Measurements from ENCODE around the gene RHBDL2.

The RHBDL2 gene

DNA sequence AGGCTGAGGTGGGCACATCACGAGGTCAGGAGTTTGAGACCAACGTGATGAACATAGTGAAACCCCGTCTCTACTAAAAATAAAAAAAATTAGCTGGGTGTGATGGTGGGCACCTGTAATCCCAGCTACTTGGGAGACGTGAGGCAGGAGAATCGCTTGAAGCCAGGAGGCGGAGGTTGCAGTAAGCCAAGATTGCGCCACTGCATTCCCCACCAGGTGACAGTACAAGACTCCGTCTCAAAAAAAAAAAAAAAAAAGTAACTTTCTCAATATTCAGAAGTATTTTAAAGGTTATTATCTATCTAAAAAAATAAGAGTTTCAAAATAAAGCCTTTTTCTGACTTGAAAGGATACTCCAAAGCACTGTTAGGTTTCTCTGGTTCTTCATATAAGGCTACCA lies 74.4 kb downstream of the RHBDL2 start:
- Histone ChIP-seq H3K27me3 (ENCODE audit: control insufficient read depth, low read length) (no peaks in the 10 kb centered on the region), H3K9me2 (replicated peaks; ENCODE audit: control insufficient read depth, low read length) (no peaks in the 10 kb centered on the region), H4K20me1 (ENCODE audit: control insufficient read depth, insufficient read depth, low read depth, low read length) (no peaks in the 10 kb centered on the region), H3K4me1 (ENCODE audit: control insufficient read depth, low read length) (peaks cover 19% of the 10 kb centered on the region), H3K36me3 (ENCODE audit: control insufficient read depth, low read length) (peaks cover 33% of the 10 kb centered on the region), H3K9me3 (ENCODE audit: control insufficient read depth, insufficient read depth, low read length) (no peaks in the 10 kb centered on the region), H3K27ac (ENCODE audit: low read depth, low read length) (no peak overlapping the region), H3K4me3 (ENCODE audit: low read length) (no peak overlapping the region), H3F3A (ENCODE audit: control insufficient read depth, insufficient read depth) (0 out of 2 replicates have a peak, but pooled peaks cover 4% of the 10 kb centered on the region), H3K79me2 (ENCODE audit: control insufficient read depth, low read length) (peaks cover 23% of the 10 kb centered on the region), H3K4me2 (ENCODE audit: low read length) (no peak overlapping the region)
- TF ChIP-seq, protein P1, sequence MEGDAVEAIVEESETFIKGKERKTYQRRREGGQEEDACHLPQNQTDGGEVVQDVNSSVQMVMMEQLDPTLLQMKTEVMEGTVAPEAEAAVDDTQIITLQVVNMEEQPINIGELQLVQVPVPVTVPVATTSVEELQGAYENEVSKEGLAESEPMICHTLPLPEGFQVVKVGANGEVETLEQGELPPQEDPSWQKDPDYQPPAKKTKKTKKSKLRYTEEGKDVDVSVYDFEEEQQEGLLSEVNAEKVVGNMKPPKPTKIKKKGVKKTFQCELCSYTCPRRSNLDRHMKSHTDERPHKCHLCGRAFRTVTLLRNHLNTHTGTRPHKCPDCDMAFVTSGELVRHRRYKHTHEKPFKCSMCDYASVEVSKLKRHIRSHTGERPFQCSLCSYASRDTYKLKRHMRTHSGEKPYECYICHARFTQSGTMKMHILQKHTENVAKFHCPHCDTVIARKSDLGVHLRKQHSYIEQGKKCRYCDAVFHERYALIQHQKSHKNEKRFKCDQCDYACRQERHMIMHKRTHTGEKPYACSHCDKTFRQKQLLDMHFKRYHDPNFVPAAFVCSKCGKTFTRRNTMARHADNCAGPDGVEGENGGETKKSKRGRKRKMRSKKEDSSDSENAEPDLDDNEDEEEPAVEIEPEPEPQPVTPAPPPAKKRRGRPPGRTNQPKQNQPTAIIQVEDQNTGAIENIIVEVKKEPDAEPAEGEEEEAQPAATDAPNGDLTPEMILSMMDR (IDR thresholded peaks at IDR 0.05; ENCODE audit: low read depth, low read length, poor library complexity, severe bottlenecking), result no peak
- TF ChIP-seq EZH2phosphoT487 (IDR thresholded peaks at IDR 0.05; ENCODE audit: borderline replicate concordance, low read length), result no peak

DNA sequence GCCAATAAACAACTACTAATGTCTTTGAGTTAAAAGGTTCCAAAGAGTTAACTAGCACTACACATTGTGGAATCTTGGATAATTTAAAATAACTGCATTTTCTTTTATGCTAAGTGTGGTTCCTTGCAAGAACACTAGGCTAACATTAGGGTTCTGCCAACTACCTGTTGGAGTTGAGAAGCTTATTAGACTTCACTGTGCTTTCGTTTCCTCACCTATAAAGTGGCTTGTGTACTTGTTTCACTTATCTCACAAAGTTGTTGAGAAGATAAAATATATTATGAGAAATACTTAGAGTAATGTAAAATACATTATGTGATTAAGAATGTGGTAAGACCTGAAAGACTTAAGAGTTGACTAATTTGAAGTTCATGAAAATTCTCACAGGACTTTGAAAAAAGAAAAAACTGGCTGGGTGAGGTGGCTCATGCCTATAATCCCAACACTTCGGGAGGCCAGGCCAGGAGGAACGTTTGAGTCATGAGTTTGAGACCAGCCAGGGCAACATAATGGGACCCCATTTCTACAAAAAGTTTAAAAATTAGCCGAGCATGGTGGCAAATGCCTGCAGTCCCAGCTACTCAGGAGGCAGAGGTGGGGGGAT lies 76.4 kb downstream of the RHBDL2 start:
- peaks cover 37% of the 10 kb centered on the region for H3K36me3 ChIP-seq (ENCODE audit: control insufficient read depth, low read length)
- H4K20me1 ChIP-seq (ENCODE audit: control insufficient read depth, insufficient read depth, low read depth, low read length), result no peaks in the 10 kb centered on the region
- H3K9me2 ChIP-seq (replicated peaks; ENCODE audit: control insufficient read depth, low read length), result no peaks in the 10 kb centered on the region
- no peak overlapping the region for H3K4me2 ChIP-seq (ENCODE audit: low read length)
- TF ChIP-seq, protein P1 (IDR thresholded peaks at IDR 0.05; ENCODE audit: low read depth, low read length, poor library complexity, severe bottlenecking), result no peak
- no peak for TF ChIP-seq EZH2phosphoT487 (IDR thresholded peaks at IDR 0.05; ENCODE audit: borderline replicate concordance, low read length)
- no peak overlapping the region for H3K27ac ChIP-seq (ENCODE audit: low read depth, low read length)
- no peaks in the 10 kb centered on the region for H3K27me3 ChIP-seq (ENCODE audit: control insufficient read depth, low read length)
- 0 out of 2 replicates have a peak, but pooled peaks cover 4% of the 10 kb centered on the region for H3F3A ChIP-seq (ENCODE audit: control insufficient read depth, insufficient read depth)
- no peak overlapping the region for H3K4me3 ChIP-seq (ENCODE audit: low read length)
- H3K9me3 ChIP-seq (ENCODE audit: control insufficient read depth, insufficient read depth, low read length), result no peaks in the 10 kb centered on the region
- H3K79me2 ChIP-seq (ENCODE audit: control insufficient read depth, low read length), result peaks cover 18% of the 10 kb centered on the region
- peaks cover 21% of the 10 kb centered on the region for H3K4me1 ChIP-seq (ENCODE audit: control insufficient read depth, low read length)

DNA sequence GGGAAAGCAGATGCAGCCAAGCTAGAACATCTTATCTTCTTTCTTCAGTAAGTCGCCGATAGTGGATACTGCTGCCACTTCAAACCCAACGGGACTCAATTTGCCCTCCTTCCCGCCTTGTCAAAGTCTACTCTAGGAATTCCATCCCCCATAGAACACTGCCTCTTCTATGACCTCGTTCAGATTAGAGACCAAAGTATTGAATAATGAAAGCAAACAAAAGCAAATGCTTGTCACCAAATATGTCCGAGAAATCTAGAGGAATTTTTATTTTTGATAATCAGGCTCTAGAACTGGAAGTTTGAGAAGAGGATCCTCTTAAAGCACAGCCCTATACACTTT lies 81.2 kb downstream of the RHBDL2 start:
- H3K9me2 ChIP-seq (replicated peaks; ENCODE audit: control insufficient read depth, low read length), result no peaks in the 10 kb centered on the region
- peaks cover 25% of the 10 kb centered on the region for H3K4me1 ChIP-seq (ENCODE audit: control insufficient read depth, low read length)
- H3K36me3 ChIP-seq (ENCODE audit: control insufficient read depth, low read length), result peaks cover 42% of the 10 kb centered on the region
- H3K79me2 ChIP-seq (ENCODE audit: control insufficient read depth, low read length), result peaks cover 31% of the 10 kb centered on the region
- 0 out of 2 replicates have a peak, but pooled peaks cover 2% of the 10 kb centered on the region for H3F3A ChIP-seq (ENCODE audit: control insufficient read depth, insufficient read depth)
- no peak overlapping the region for H3K27ac ChIP-seq (ENCODE audit: low read depth, low read length)
- H3K4me2 ChIP-seq (ENCODE audit: low read length), result peak overlapping the region; percentile 99
- H3K4me3 ChIP-seq (ENCODE audit: low read length), result peak overlapping the region; percentile 99
- no peaks in the 10 kb centered on the region for H3K9me3 ChIP-seq (ENCODE audit: control insufficient read depth, insufficient read depth, low read length)
- TF ChIP-seq, protein P1 (IDR thresholded peaks at IDR 0.05; ENCODE audit: low read depth, low read length, poor library complexity, severe bottlenecking), result no peak
- no peak for TF ChIP-seq EZH2phosphoT487 (IDR thresholded peaks at IDR 0.05; ENCODE audit: borderline replicate concordance, low read length)
- peaks cover 4% of the 10 kb centered on the region; the same call in 1 of the 2 replicates for H4K20me1 ChIP-seq (ENCODE audit: control insufficient read depth, insufficient read depth, low read depth, low read length)
- no peaks in the 10 kb centered on the region for H3K27me3 ChIP-seq (ENCODE audit: control insufficient read depth, low read length)

All from DOHH2 (cell line).